GM21360 (cell line): Measurements from ENCODE around the gene SPATA31C1.
"Not testable (repeated sequence)": the region's sequence is repeated elsewhere in the genome, so short reads cannot be mapped to it uniquely, and the experiment has no call there.

Source experiments
- ATAC-seq: cut with Tn5 transposase; IDR thresholded peaks from one replicate; pipeline ENCODE4 v1.9.1; 2021; ENCODE audit warnings: mild to moderate bottlenecking, moderate library complexity; ENCODE audit not compliant: unreplicated experiment

Gene SPATA31C1

DNA sequence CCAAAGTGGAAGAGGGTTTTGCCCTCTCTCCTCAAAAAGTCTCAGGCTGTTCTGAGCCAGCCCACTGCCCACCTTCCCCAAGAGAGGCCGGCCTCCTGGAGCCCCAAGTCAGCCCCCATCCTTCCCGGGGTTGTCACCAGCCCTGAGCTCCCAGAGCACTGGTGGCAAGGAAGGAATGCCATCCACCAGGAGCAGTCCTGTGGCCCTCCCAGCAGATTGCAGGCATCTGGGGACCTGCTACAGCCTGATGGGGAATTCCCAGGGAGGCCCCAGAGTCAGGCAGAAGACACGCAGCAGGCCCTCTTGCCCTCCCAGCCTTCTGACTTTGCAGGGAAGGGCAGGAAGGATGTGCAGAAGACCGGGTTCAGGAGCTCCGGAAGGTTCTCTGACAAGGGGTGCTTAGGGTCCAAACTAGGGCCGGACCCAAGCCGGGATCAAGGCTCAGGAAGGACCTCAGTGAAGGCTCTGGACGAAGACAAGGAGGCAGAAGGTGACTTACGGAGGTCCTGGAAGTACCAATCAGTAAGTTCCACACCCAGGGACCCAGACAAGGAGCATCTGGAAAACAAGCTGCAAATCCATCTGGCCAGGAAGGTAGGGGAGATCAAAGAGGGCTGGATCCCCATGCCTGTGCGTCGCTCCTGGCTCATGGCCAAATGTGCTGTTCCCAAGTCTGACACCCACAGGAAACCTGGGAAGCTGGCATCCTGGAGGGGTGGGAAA is 31.4 kb upstream of the SPATA31C1 start:
- no peak for ATAC-seq

- ATAC-seq, result no peak
Measured at GRCh38 chr9:87886933-87887505, 30.7 kb upstream of the SPATA31C1 start.

DNA sequence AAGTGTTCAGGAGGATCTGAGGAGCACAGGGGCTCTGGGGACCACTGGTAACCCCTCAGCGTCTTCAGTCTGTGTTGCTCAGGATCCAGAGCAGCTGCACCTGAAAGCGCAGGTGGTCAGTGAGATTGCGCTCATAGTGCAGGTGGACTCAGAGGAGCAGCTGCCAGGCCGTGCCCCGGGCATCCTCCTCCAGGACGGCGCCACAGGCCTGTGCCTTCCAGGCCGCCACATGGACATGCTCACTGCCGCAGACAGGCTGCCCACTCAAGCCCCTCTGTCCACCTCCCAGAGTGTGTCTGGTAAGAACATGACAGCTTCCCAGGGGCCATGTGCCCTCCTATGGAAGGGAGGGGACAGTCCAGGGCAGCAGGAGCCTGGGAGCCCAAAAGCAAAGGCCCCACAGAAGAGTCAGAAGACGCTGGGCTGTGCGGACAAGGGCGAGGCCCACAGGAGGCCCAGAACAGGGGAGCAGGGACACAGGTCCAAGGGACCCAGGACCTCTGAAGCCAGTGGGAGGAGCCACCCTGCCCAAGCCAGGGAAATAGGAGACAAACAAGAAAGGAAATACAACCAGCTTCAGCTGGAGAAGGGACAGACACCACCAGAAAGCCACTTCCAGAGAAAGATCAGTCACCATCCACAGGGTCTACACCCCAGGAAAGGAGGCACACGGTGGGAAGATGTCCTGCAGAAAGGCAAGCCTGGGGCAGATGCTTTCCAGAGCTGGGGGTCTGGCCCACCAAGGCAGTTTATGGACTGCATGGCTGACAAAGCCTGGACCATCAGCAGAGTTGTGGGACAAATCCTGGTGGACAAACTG is 29.9 kb upstream of the SPATA31C1 start:
- ATAC-seq, result no peak

GRCh38 chr9:87888501-87888900 is 29.3 kb upstream of the SPATA31C1 start:
- no peak for ATAC-seq

GRCh38 chr9:87889065-87889881 is 28.5 kb upstream of the SPATA31C1 start:
- ATAC-seq, result no peak

- ATAC-seq, result no peak
Measured at GRCh38 chr9:87889882-87890252, 27.9 kb upstream of the SPATA31C1 start.

DNA sequence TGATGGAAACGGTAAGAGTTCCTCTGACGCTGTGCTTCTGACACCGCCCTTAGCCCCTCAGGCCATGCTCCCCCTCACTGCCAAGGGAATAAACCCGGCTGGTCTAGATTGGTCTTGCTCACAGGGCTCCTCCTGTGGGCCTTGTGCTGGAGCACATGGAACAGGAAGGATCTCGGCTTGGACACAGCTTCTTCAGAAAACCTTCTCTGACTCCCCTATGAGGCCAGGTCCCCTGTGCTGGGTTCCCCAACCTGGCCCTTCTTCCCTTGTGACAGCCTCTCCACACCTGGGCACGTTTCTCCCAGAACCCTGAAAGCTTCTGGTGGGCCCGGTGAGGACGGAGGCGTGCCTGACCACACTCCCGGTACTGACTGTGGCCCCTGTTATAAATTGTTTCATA is 26.9 kb upstream of the SPATA31C1 start:
- ATAC-seq, result no peak

DNA sequence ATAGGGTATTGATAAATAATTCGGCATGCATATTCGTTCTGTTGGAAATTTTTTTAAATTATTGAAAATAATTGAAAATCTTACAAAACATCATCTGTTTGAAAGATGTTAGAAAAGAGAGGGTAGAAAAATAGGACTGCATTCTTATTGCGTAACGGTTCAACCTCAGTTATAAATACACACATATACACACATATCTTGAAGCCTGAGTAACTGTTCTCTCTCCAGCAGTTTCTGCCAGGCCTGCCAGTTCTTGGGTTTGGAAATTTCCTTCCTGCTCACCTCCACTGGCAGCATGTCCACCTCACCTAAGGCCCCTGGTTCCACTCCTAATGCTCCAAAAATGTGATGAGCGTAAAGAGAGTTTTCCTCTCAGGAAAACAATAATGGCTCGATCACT is 26.0 kb upstream of the SPATA31C1 start:
- no peak for ATAC-seq

- no peak for ATAC-seq
Measured at GRCh38 chr9:87892956-87893355, 24.8 kb upstream of the SPATA31C1 start.

DNA sequence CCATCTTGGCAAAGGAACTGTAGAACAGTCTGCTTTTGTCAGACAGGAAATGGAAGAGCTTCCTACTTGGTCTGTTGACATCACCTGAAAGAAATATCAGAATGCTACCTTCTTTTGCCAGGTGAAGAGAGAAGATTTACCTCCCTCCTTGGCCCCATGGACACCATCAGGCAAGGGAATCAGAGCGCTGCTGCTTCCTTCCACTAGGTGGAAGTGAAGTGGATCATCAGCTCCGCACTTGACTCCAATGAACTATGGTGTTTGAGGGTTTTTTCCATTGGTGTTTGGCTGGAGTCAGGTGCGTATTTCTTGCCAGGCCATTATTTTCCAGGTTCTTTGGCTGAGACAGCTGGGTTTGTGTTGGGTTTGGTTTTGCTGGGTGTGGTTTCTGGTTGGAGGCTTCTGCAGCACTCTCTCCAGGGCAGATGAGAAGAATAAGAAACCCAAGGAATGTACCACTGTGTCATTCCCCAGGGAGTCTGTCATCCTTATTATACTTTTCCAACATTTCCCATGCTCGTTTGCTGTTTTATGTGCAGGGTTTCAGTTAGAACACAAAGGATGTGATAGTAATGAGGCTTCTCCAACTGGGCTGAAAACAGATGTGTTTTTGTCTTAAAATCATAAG is 22.6 kb upstream of the SPATA31C1 start:
- ATAC-seq, result no peak

- no peak for ATAC-seq
Measured at GRCh38 chr9:87896891-87897290, 20.9 kb upstream of the SPATA31C1 start.

- no peak for ATAC-seq
Measured at GRCh38 chr9:87898151-87898550, 19.6 kb upstream of the SPATA31C1 start.

DNA sequence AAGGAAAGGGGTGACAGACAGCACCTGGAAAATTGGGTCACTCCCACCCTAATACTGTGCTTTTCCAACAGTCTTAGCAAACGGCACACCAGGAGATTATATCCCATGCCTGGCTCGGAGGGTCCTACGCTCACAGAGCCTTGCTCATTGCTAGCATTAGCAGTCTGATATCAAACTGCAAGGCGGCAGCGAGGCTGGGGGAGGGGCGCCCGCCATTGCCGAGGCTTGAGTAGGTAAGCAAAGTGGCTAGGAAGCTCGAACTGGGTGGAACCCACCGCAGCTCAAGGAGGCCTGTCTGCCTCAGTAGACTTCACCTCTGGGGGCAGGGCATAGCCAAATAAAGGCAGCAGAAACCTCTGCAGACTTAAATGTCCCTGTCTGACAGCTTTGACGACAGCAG is 15.4 kb upstream of the SPATA31C1 start:
- not testable (repeated sequence) for ATAC-seq

GRCh38 chr9:87909310-87910041 is 8.3 kb upstream of the SPATA31C1 start:
- no peak for ATAC-seq

GRCh38 chr9:87910821-87911220 is 6.9 kb upstream of the SPATA31C1 start:
- ATAC-seq, result no peak

- ATAC-seq, result not testable (repeated sequence)
Measured at GRCh38 chr9:87919013-87919412, 1.3 kb downstream of the SPATA31C1 start.

DNA sequence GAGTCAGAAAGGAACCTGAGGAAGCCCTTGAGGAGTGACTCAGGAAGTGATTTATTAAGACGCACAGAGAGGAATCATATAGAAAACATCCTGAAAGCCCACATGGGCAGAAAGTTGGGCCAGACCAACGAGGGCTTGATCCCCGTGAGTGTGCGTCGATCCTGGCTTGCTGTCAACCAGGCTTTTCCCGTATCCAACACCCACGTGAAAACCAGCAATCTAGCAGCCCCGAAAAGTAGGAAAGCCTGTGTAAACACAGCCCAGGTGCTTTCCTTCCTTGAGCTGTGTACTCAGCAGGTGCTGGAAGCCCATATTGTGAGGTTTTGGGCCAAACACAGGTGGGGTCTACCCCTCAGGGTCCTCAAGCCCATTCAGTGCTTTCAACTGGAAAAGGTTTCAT is 3.8 kb downstream of the SPATA31C1 start:
- not testable (repeated sequence) for ATAC-seq

DNA sequence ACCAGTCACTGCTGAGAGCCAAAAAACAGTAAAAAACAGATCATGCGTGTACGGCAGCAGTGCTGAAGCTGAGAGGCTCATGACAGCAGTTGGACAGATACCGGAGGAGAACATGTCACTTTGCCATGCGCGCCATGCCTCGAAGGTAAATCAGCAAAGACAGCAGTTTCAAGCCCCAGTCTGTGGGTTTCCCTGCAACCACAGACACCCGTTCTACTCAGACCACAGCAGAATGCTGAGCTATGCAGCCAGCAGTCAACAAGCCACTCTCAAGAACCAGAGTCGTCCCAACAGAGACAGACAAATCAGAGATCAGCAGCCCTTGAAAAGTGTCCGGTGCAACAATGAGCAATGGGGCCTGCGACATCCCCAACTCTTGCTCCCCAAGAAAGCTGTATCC is 5.2 kb downstream of the SPATA31C1 start:
- not testable (repeated sequence) for ATAC-seq

GRCh38 chr9:87924851-87925250 is 7.1 kb downstream of the SPATA31C1 start:
- ATAC-seq, result not testable (repeated sequence)

DNA sequence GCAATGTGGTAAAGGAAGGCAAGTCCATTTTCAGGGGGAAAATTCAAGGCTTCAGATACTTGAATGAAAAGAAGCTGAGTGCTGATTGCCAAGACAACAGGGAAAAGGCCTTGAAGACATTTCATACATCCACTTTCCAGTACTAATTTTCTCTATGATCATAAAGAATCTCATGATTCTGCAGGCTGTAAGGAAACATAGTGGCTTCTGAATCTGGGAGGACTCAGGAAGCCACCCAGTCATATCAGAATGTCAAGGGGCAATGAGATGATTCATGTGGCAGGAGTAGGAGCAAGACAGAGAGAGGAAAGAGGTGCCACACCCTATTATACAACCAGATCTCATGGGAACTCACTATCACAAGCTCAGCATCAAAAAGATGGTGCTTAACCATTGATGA is 11.4 kb downstream of the SPATA31C1 start:
- not testable (repeated sequence) for ATAC-seq
